HepG2 (cell line): ENCODE data around the gene CHFR. TPM values are rescaled to one million over a fixed set of nuclear protein-coding genes. Genes with fewer than 3 reads are reported as not detected.

Source experiments
- ATAC-seq: fragments of 200-7000 bp; cut with Tn5 transposase; 3 replicates; pipeline ENCODE4 v1.9.1; 2020; ENCODE audit warnings: mild to moderate bottlenecking, moderate library complexity
- BruUV-seq: library from RNA; stranded (reverse); fragments of 400-500 nt; replicated peaks from 2 replicates; lab custom pipeline; 2021; lab: Mats Ljungman, UMichigan
- CTCF ChIA-PET: fragments of 300-600 bp; formaldehyde crosslinking; extraction: SDS; loops from one replicate; lab custom pipeline; 2021; ENCODE audit warnings: low total read pairs, inconsistent platforms, low intra/inter-chr PET ratio; lab: Yijun Ruan, JAX
- POLR2A ChIA-PET: fragments of 350-600 bp; sonication (Branson Sonifier 250); formaldehyde crosslinking; loops from one replicate; lab custom pipeline; 2020; ENCODE audit warnings: antibody characterized with exemption, inconsistent platforms; lab: Yijun Ruan, JAX
- DNase-seq: peaks from one replicate; pipeline ENCODE4 v3.0.0-alpha.2; 2015; ENCODE audit warnings: low spot score
- FAIRE-seq: peaks from 3 replicates; lab custom pipeline; 2011; peaks lifted over from hg19 to GRCh38; lab: Jason Lieb, UNC
- H2AFZ ChIP-seq: one replicate; pipeline ENCODE4 v1.6.1; 2011; ENCODE audit warnings: low read length, inconsistent platforms
- H3K27ac ChIP-seq: fragments of 300-600 bp; 3 replicates; pipeline ENCODE4 v1.8.0; 2011; ENCODE audit warnings: mixed run types, mild to moderate bottlenecking, mixed read lengths, low read length, inconsistent platforms; ENCODE audit not compliant: insufficient read depth; ENCODE audit errors: extremely low read length
- H3K27me3 ChIP-seq, 2 experiments: fragments of 200-600 bp in 1 of 2; 2 replicates in 1 of 2; 3 replicates in 1 of 2; pipeline versions ENCODE4 v1.6.0 to v1.8.0; 2011; ENCODE audit warnings: low read length in 2 of 2, mild to moderate bottlenecking in 2 of 2, moderate library complexity in 2 of 2, inconsistent platforms in 1 of 2; ENCODE audit not compliant: insufficient read depth in 2 of 2, control insufficient read depth in 1 of 2
- H3K36me3 ChIP-seq, 2 experiments: fragments of 200-600 bp in 1 of 2; replicated peaks in 1 of 2; 2 replicates in 1 of 2; 3 replicates in 1 of 2; pipeline versions ENCODE4 v1.5.1 to v1.8.0; 2011; ENCODE audit warnings: low read length in 2 of 2, inconsistent platforms in 1 of 2; ENCODE audit not compliant: insufficient read depth in 2 of 2, control insufficient read depth in 1 of 2
- H3K4me1 ChIP-seq: 2 replicates; pipeline ENCODE4 v1.5.1; 2012; ENCODE audit warnings: low read length, inconsistent platforms; ENCODE audit not compliant: insufficient read depth
- H3K4me2 ChIP-seq: 2 replicates; pipeline ENCODE4 v1.6.0; 2011; ENCODE audit warnings: low read depth, low read length, inconsistent platforms
- H3K4me3 ChIP-seq, 3 experiments: fragments of 200-600 bp in 1 of 3; sonication (generic), shearing (Covaris generic) in 1 of 3; replicated peaks in 1 of 3; 2 replicates each; pipeline ENCODE4 v1.5.1; 2011 to 2016; ENCODE audit warnings: low read length in 3 of 3, inconsistent platforms in 2 of 3, low read depth in 2 of 3, mild to moderate bottlenecking in 2 of 3, control low read depth in 1 of 3, mixed read lengths in 1 of 3; ENCODE audit not compliant: insufficient read depth in 1 of 3
- H3K79me2 ChIP-seq: one replicate; pipeline ENCODE4 v1.6.1; 2011; ENCODE audit warnings: low read length, inconsistent platforms; ENCODE audit not compliant: insufficient read depth
- H3K9ac ChIP-seq: 2 replicates; pipeline ENCODE4 v1.6.0; 2011; ENCODE audit warnings: mild to moderate bottlenecking, low read depth, low read length, inconsistent platforms; ENCODE audit not compliant: insufficient read depth
- H3K9me3 ChIP-seq: 2 replicates; pipeline ENCODE4 v1.5.1; 2012; ENCODE audit warnings: mild to moderate bottlenecking, low read length
- H4K20me1 ChIP-seq: 2 replicates; pipeline ENCODE4 v1.6.0; 2011; ENCODE audit warnings: inconsistent platforms, mild to moderate bottlenecking, low read length, moderate library complexity; ENCODE audit not compliant: insufficient read depth
- AGO2 ChIP-seq: fragments of 200-400 bp; formaldehyde crosslinking; optimal IDR thresholded peaks from 2 replicates; pipeline ENCODE3; 2017; ENCODE audit warnings: mild to moderate bottlenecking, low read depth, low read length, moderate library complexity
- ATF4 ChIP-seq, 2 experiments: fragments of 450-650 bp in 1 of 2; sonication (generic) in 1 of 2; formaldehyde crosslinking; IDR thresholded peaks; 2 replicates each; pipeline versions ENCODE4 v1.5.0 to v1.8.0; 2020 to 2022; ENCODE audit warnings: mild to moderate bottlenecking in 1 of 2, missing genetic modification reagents in 1 of 2
- ERF ChIP-seq: IDR thresholded peaks from 2 replicates; pipeline ENCODE4 v1.6.1; 2018; ENCODE audit warnings: missing biosample characterization, missing genetic modification reagents
- FOXC1 ChIP-seq: sonication (generic); formaldehyde crosslinking; IDR thresholded peaks from 2 replicates; pipeline ENCODE4 v1.8.0; 2022; ENCODE audit warnings: mild to moderate bottlenecking, missing genetic modification reagents, borderline replicate concordance
- GATAD2A ChIP-seq: IDR thresholded peaks from 2 replicates; pipeline ENCODE4 v1.6.1; 2016
- HMG20B ChIP-seq: conservative IDR thresholded peaks from 2 replicates; pipeline ENCODE4 v1.6.1; 2016; ENCODE audit warnings: missing genetic modification reagents, missing compliant biosample characterization
- HNRNPH1 ChIP-seq: fragments of 200-400 bp; formaldehyde crosslinking; optimal IDR thresholded peaks from 2 replicates; pipeline ENCODE3; 2017; ENCODE audit warnings: mild to moderate bottlenecking, low read depth, low read length
- IKZF4 ChIP-seq: sonication (generic); formaldehyde crosslinking; IDR thresholded peaks from 2 replicates; pipeline ENCODE4 v1.5.1; 2020; ENCODE audit warnings: borderline replicate concordance, mild to moderate bottlenecking, low read depth, missing genetic modification reagents; ENCODE audit errors: not compliant biosample characterization
- KLF9 ChIP-seq: IDR thresholded peaks from 2 replicates; pipeline ENCODE4 v1.6.1; 2016; ENCODE audit warnings: low read depth
- MIER3 ChIP-seq: IDR thresholded peaks from 2 replicates; pipeline ENCODE4 v1.6.1; 2016; ENCODE audit warnings: missing compliant biosample characterization, borderline replicate concordance
- TFDP1 ChIP-seq: IDR thresholded peaks from 2 replicates; pipeline ENCODE4 v1.6.1; 2016; ENCODE audit warnings: missing compliant biosample characterization, missing genetic modification reagents, borderline replicate concordance
- YEATS2 ChIP-seq: sonication (generic); formaldehyde crosslinking; IDR thresholded peaks from 2 replicates; pipeline ENCODE4 v1.4.0; 2020; ENCODE audit warnings: missing genetic modification reagents, borderline replicate concordance
- ZBTB3 ChIP-seq: sonication (generic); formaldehyde crosslinking; IDR thresholded peaks from 2 replicates; pipeline ENCODE4 v1.4.0; 2020; ENCODE audit warnings: low read depth, mild to moderate bottlenecking, moderate library complexity, missing genetic modification reagents, borderline replicate concordance
- ZBTB33 ChIP-seq: sonication (generic); formaldehyde crosslinking; IDR thresholded peaks from 2 replicates; pipeline ENCODE4 v1.4.0; 2020; ENCODE audit warnings: missing genetic modification reagents
- ZNF34 ChIP-seq: sonication (generic); formaldehyde crosslinking; IDR thresholded peaks from 2 replicates; pipeline ENCODE4 v1.4.0; 2020; ENCODE audit warnings: mild to moderate bottlenecking, missing genetic modification reagents, borderline replicate concordance
- ZNF597 ChIP-seq: sonication (generic); formaldehyde crosslinking; IDR thresholded peaks from 2 replicates; pipeline ENCODE4 v1.5.0; 2020; ENCODE audit warnings: missing genetic modification reagents
- WGBS: methylation state at CpG from one replicate; pipeline ENCODE4 v1.1.6; 2017; ENCODE audit warnings: low lambda C conversion rate; 5-methylcytosine and 5-hydroxymethylcytosine counted together
- in situ Hi-C: cut with HindIII; loops from 2 replicates; pipeline ENCODE4 v1.10.0; 2017; ENCODE audit warnings: low pct_unique_long_range_greater_than_20kb; ENCODE audit not compliant: extremely low pct_ligation_motif_present
- intact Hi-C: fragments of 100-400 bp; cut with micrococcal nuclease; formaldehyde crosslinking; loops from one replicate; pipeline ENCODE4 v1.10.0; 2022; ENCODE audit not compliant: unreplicated experiment
- polyA plus RNA-seq, 8 experiments: library from polyadenylated mRNA; depleted of rRNA in 3 of 8; stranded (reverse) in 7 of 8; unstranded in 1 of 8; fragments of >200 nt; fragmentation: Illumina TruSeq in 4 of 8; extraction: Trizol in 4 of 8; gene quantifications; 2 replicates each; pipeline versions ENCODE4 v1.2.1 to v1.2.3, GENCODE V29; 2011 to 2016; ENCODE audit warnings: low read depth in 4 of 8, missing spikeins in 1 of 8, mixed read lengths in 1 of 8; ENCODE audit not compliant: insufficient read depth in 1 of 8
- total RNA-seq, 5 experiments: library from RNA; depleted of rRNA; stranded (reverse); fragments of >200 nt; fragmentation: Illumina TruSeq; extraction: Trizol; gene quantifications; 2 replicates each; pipeline ENCODE4 v1.2.3, GENCODE V29; 2016; ENCODE audit warnings: low read depth in 1 of 5

The CHFR gene
- total and polyA plus RNA-seq, 2 of the 13 experiments (the other 11 are each of a cell fraction or from before 2014, with no cell fraction given) = 21.4 to 21.5 TPM

GRCh38 chr12:132786192-132786591 lies 101.2 kb downstream of the CHFR start:
- no peak for DNase-seq
- Histone ChIP-seq H3K4me3 (no peak overlapping the region), H3K27ac (no peak overlapping the region), H3K79me2 (no peaks in the 10 kb centered on the region), H3K27me3 (no peaks in the 10 kb centered on the region; a peak in 1 of 5 replicates), H3K4me2 (no peak overlapping the region), H3K4me1 (no peaks in the 10 kb centered on the region), H4K20me1 (no peaks in the 10 kb centered on the region), H2AFZ (no peak overlapping the region), H3K9me3 (no peaks in the 10 kb centered on the region), H3K36me3 (peaks cover 36 to 72% of the 10 kb centered on the region in 2 experiments), H3K9ac (no peak overlapping the region)
- 94% methylated on average over 12 of the region's 21 CpGs for WGBS
- no TSS peak for BruUV-seq
- intact Hi-C loops = no loop called here
- in situ Hi-C loops = no loop called here
- ChIA-PET POLR2A (no interaction called here), CTCF (no interaction called here)
- TF ChIP-seq ZNF597 = no peak
- peak; percentile 37; the same call in 1 of the 2 replicates for TF ChIP-seq ZBTB33 (CRISPR knock-in tag)
- no peak for TF ChIP-seq HNRNPH1
- no peak for TF ChIP-seq ERF (CRISPR knock-in tag)
- no peak for TF ChIP-seq GATAD2A (CRISPR knock-in tag)
- TF ChIP-seq HMG20B (CRISPR knock-in tag) = no peak
- no peak for TF ChIP-seq FOXC1 (CRISPR knock-in tag)
- TF ChIP-seq ZNF34 (CRISPR knock-in tag) = no peak
- no peak for TF ChIP-seq ZBTB3 (CRISPR knock-in tag)
- TF ChIP-seq ATF4 (CRISPR knock-in tag; IDR thresholded peaks at IDR 0.05) = no peak
- no peak for TF ChIP-seq KLF9 (CRISPR knock-in tag)
- TF ChIP-seq AGO2 = peak; percentile 50
- no peak for TF ChIP-seq MIER3 (CRISPR knock-in tag)
- TF ChIP-seq YEATS2 (CRISPR knock-in tag) = no peak
- TF ChIP-seq TFDP1 = no peak
- no peak for TF ChIP-seq IKZF4 (CRISPR knock-in tag)
- FAIRE-seq = no peak
- ATAC-seq = no peak
